ENCODE data around the gene TNFRSF8.

Gene TNFRSF8

GRCh38 chr1:12060500-12060899, 2.6 kb upstream of the TNFRSF8 start:
- no peak for DNase-seq (ENCODE audit: low spot score)

DNA sequence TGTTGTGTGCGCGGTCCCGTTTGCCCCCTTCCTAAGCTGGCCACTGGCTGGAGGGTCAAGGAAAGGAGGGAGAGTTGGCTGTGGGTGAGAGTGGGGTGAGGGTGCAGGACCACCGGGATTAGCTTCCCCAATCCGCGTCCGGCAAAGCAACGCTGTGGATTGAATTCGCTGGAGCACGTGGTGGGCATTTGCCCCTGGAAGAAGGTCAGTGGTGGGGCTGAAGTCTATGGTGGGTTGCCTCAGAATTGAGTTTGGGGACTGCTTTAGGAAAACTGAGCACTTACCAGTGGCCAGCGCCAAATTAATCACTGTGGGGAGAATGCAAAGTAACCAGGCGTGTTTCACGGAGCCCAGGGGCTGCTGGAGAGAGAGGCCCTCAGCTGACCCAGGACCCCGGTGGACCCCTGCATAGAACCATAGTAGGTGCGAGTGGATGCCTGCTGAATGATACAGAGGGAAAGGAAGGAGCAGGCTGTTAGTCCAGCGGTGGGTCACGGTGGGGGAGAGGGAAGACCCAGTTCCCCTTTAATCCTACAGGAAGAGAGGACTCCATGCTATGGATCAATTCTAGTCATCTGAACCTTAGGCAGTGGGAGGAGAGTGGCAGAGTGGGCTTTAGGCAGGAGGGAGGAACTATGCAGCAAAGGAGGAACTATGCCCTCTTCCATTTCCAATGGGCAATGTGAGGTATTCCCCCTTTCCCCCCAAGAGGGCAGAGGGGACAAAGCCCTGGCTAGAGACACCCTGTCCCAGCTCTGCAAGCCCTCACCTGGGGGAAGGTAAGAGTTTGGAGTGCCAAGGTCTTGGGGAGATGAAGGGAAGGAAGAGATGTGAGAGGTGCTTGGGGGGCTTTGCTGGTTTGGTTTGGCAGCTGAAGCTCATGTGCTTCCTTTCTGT, 1.2 kb downstream of the TNFRSF8 start:
- DNase-seq (ENCODE audit: low spot score), result no peak

DNA sequence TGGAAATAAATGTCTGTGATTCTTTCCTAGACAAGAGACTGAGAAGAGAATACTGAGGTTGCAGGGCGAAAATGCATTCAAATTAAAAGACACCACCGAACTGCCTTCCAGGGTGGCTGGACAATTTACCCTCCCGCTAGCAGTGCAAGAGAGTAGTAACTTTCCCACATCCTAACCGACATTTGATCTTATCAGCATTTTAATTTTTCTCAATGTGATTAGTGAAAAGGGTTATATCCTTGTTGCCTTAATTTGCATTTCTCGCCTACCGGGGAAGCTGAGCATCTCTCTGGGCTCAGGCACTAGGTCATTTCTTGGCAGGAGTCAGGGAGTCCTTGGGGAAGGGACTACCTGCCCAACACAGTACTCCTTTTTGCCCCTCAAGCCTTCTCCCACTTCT, 2.8 kb downstream of the TNFRSF8 start:
- DNase-seq (ENCODE audit: low spot score), result no peak

DNA sequence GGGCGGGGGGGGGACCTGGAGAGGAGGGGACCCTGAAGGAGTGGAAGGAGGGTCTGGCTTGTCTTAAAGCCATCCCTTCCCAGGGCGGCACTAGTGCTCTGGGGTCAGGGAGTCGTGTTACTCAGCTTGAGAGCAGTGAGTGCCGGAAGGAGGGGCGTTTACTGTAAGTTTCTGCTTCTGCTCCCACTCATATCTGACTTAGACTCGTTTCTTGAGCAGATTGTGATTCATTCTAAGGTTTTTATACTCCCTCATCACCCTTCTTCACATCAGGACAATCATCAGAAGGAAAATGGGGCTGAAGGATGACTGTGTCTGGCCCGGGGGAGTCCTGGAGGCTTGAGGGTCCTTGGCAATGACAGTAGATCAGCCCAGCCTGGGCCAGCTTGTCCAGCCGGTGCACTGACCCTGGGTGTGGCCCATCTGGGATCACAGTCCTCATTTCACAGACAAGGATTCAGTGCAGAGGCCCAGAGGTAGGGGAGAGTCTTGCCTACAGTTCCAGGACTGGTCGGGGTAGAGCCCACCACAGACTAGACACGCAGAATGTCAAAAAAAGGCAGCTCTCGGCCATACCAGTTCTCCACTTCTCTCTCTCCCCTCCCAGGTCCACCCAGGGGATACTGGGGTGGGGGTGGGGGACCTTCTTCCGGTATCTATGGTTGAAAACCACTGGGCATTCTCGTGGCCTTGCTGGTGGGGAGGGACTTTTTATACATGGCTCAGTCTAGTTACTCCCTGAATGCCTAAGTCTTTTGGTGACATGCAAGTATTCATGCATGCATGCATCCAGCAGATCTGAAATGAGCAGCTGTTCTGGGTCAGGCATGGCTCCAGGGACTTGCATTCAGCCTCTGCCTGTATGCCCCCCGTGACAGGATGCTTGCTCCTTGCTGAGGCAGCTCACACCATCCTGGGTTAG, 5.1 kb downstream of the TNFRSF8 start:
- DNase-seq (ENCODE audit: low spot score), result no peak

- no peak for DNase-seq (ENCODE audit: low spot score)
Observed at GRCh38 chr1:12069623-12070244, 6.6 kb downstream of the TNFRSF8 start.

GRCh38 chr1:12071892-12072291, 8.8 kb downstream of the TNFRSF8 start:
- DNase-seq (ENCODE audit: low spot score), result no peak

- no peak for DNase-seq (ENCODE audit: low spot score)
Observed at GRCh38 chr1:12072741-12073140, 9.6 kb downstream of the TNFRSF8 start.

GRCh38 chr1:12073796-12074195, 10.7 kb downstream of the TNFRSF8 start:
- DNase-seq (ENCODE audit: low spot score), result no peak

DNA sequence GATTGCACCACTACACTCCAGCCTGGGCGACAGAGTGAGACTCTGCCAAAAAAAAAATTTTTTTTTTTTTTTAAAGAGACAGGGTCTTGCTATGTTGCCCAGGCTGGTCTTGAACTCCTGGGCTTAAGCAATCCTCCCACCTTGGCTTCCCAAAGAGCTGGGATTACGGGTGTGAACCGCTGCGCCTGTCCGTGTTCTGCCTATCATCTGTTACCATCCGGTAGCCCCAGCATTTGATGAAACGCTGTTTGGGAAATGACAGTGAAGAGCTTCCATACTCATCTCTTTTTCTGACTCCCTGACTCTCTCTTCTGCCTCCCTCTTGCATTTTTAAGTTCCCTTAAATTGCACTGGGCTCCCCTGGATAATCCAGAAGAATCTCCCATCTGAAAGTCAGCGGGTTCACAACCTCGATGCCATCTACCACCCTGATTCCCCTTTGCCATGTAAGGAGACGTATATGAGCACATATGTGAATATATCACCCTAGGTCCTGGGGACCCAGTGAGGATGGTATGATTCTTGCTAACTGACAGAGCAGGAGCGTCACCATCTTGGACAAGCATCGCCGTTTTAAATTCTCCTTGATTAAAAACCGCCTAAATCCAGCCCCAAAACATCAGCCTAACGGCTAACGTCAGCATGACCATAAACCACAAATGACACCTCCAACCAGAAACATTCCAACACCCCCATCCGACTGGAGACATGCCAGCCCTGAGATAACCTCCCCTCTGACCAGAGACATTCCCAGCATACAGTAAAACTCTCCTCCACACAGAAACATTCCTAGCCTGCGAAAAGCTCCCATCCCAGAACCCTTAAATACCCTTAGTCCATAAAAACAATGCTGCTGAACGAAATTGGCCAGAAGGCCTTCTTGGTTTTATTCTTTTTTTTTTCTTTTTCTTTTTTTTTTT, 12.4 kb downstream of the TNFRSF8 start:
- no peak for DNase-seq (ENCODE audit: low spot score)

DNA sequence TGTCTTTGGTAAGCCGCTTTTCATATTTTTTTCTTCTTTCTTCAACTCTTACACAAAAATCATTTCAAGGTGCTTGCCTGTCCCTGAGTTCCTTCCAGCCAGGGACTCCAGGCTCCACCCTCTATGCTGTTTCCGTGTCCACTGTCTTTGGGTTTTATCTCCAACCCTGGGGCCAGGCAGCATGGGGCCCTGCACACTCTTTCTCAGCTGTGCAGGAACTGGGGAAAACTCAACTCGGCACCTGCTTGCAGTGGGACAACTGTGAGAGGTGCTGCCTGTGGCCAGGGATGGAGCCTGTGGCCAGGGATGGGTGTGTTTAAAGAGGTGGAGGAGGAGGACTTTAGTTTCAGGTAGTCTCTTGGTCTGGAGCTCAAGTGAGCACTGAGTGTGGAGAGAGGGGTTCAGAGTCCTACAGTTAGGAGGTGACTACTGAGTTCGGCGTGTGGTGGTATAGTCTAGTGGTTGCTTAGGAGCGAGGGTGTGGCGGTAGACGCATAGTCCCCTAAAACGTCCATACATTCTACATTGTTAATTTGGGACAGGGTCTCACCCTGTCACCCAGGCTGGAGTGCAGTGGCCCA, 13.4 kb downstream of the TNFRSF8 start:
- DNase-seq (ENCODE audit: low spot score), result no peak

GRCh38 chr1:12078575-12078937, 15.5 kb downstream of the TNFRSF8 start:
- DNase-seq (ENCODE audit: low spot score), result no peak

DNA sequence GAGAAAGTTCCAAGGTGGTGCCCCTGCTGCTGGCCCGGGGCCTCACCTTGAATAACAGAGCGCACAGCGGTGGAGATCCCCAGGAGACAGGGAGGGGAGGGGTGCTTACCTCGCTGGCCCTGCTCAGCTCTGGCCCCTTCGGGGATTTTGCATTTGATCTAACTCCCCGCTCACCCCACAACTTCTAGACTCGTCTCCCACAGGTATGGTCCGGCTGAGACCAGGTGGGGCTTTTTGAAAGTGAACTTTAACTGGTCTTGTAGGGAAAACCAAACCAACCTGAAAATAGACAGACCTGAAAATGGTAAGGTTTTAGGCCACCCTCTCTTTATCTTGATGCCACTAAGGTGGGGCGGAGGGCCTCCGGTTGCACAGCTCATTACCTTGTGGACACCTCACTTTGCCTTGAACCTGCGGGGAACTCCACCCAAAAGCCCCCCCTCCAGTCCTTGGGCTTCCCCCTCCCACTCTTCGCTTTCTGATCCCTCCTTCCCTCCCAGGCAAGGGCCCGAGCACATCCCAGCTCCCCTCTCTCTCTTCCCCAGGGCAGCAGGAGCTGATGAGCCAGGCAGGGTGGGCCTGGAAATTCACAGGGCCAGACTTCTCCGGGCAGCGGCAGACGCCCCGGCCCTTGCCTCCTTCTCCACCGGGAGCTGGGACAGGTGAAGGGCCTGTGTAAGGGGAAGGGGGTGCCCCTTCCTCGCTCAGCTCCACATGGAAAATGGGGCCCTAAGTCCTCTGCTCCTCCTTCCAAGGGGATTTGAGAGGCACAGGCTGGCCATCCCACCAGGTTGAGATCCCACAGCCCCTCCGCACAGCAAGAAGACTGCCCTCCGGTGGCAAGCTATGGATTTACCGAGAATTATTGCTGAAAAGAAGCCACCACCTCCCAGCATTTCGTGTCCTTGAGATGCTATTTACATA, 16.1 kb downstream of the TNFRSF8 start:
- no peak for DNase-seq (ENCODE audit: low spot score)

DNA sequence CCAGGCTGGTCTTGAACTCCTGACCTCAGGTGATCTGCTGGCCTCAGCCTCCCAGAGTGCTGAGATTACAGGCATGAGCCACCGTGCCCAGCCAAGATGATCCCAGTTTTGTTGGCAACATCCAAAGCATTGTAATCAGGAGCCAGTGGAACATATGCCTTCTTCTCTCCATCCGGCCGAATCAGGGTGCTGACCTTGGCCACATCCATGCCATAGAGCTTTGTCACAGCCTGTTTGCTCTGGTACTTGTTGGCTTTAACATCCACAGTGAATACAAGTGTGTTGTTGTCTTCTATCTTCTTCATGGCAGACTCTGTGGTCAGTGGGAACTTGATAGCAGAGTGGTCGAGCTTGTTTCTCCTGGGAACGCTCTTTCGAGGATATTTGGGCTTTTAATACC, 17.1 kb downstream of the TNFRSF8 start:
- no peak for DNase-seq (ENCODE audit: low spot score)

DNA sequence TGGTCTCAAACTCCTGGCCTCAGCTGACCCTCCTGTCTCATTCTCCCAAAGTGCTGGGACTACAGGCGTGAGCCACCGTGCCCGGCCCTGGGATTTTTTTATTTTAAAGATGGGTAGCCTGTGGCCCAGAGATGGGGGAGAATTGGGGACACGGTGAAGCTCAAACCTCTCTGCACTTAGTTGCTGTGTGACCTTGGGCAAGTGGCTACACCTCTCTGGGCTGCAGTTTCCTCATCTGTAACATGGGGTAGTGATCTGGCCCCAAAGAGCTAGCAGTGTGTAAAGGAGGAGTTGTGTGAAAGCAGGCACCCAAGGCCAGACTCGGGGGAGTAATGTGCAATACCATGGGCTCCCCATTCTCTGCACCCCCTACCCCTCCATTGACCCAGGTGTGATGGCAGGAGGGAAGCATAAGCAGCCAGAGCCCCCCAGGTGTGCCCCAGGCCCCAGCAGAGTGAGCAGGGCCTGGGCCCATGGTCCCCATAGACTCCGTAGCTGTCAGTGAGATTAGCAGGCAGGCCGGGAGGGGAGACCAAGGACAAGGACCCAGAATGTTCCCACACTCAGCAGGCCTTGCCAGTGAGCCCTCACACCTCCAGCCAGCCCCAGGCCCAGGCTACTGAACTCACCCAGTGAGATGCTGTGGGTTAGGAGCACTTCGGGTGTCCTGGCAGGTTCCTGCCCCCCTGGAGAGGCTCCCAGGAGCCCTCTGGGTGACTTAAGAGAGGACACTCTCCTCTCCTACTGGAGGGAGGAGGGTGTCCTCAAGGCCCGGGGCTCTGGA, 17.9 kb downstream of the TNFRSF8 start:
- DNase-seq (ENCODE audit: low spot score), result no peak

GRCh38 chr1:12081648-12082396, 18.7 kb downstream of the TNFRSF8 start:
- DNase-seq (ENCODE audit: low spot score), result no peak

DNA sequence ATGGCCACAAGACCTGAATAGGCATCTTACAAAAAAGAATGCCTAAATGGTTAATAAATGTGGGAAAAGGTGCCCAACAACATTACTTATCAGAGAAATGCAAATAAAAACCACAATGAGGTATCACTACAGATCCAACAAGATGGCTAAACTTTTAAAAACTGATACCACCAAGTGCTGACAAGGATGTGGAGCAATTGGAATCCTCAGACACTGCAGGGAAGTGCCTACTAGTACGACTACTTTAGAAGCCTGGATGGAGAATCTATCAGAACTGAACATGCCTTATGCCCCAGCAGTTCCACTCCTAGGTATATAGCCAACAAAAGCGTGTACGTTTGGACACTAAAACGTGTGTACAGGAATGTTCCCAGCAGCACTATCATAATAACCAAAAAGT, 19.9 kb downstream of the TNFRSF8 start:
- DNase-seq (ENCODE audit: low spot score), result no peak

- no peak for DNase-seq (ENCODE audit: low spot score)
Observed at GRCh38 chr1:12083766-12084165, 20.7 kb downstream of the TNFRSF8 start.

- DNase-seq (ENCODE audit: low spot score), result no peak
Observed at GRCh38 chr1:12085643-12086260, 22.6 kb downstream of the TNFRSF8 start.

Measured in hematopoietic multipotent progenitor cell treated with erythropoietin and hydrocortisone succinate and interleukin-3 and kit ligand, for 17 days (in vitro differentiated cells).